Measurements from ENCODE around the gene ULK3. TPM values are rescaled to one million over a fixed set of nuclear protein-coding genes. Genes with fewer than 3 reads are reported as not detected.
"Not testable (repeated sequence)": the region's sequence is repeated elsewhere in the genome, so short reads cannot be mapped to it uniquely, and the experiment has no call there.

ULK3 gene
- 10 to 100 TPM; 49.6 to 54.3 TPM for total RNA-seq

GRCh38 chr15:74842581-74843444 lies at the start of gene ULK3:
TSS of gene ULK3 (minus strand) at chr15:74843156. CDS start at chr15:74843105, 51 bp downstream.
- POLR2A ChIA-PET: interaction anchor here (0.6 to 1.4 kb wide), 4 partner anchors 27 to 214 kb away, joined by 3 to 6 read pairs (median 3); no protein-coding TSS in a partner anchor

DNA sequence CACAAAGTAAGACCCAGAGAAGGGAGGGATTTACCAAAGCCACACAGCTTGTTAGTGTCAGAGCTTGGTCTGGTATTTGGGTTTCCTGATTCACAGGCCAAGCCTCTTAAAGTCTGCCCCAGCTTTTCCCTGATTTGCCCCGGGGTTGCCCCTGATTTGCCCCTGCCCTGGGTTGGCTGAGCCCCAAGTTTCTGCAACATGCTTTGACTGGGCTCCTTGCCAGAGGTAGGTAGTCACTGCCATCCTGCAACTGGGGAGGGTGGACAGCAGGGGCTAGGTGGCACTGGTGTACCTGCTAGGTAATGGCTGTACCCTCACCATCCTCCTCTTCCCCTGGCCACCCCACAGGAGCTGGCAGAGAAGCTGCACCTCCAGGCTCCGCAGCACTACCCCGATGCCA lies 49.4 kb upstream of the ULK3 start:
- POLR2A ChIA-PET: interaction anchor here (0.5 kb wide), 1 partner anchor 13 kb away, joined by 8 read pairs; no protein-coding TSS in a partner anchor
- CTCF ChIA-PET: interaction anchor here (0.6 to 3.7 kb wide), 2 partner anchors 9 to 63 kb away, joined by 3 to 24 read pairs; no protein-coding TSS in a partner anchor

More at GRCh38 chr15:74842581-74843444, at the start of gene ULK3:
- CTCF ChIA-PET: interaction anchor here (0.9 to 2.7 kb wide), 11 partner anchors 12 to 211 kb away, joined by 3 to 16 read pairs (median 4); partner anchors contain the start of gene CPLX3

GRCh38 chr15:74891469-74891868 lies 48.5 kb upstream of the ULK3 start:
- CTCF ChIA-PET: interaction anchor here (0.6 to 3.7 kb wide), 3 partner anchors 10 to 62 kb away, joined by 3 to 24 read pairs (median 7); no protein-coding TSS in a partner anchor
- POLR2A ChIA-PET: interaction anchor here (0.7 kb wide), 1 partner anchor 675 kb away, joined by 3 read pairs; no protein-coding TSS in a partner anchor

- POLR2A ChIA-PET: interaction anchor here (0.6 kb wide), 1 partner anchor 16 kb away, joined by 3 read pairs; the partner anchor contains the start of gene FAM219B
- CTCF ChIA-PET: interaction anchor here (1.2 to 3.7 kb wide), 4 partner anchors 10 to 21 kb away, joined by 5 to 24 read pairs (median 10); no protein-coding TSS in a partner anchor
Observed at GRCh38 chr15:74890665-74890960, 47.7 kb upstream of the ULK3 start.

GRCh38 chr15:74889883-74890664 lies 47.1 kb upstream of the ULK3 start, which contains the start of gene MPI:
TSS of gene MPI (plus strand) at chr15:74890042. CDS start at chr15:74890074, 32 bp downstream.
- CTCF ChIA-PET: interaction anchor here (1.0 to 3.7 kb wide), 5 partner anchors 11 to 258 kb away, joined by 3 to 24 read pairs (median 7); no protein-coding TSS in a partner anchor
- POLR2A ChIA-PET: interaction anchor here (0.5 to 1.1 kb wide), 7 partner anchors 15 to 428 kb away, joined by 3 to 5 read pairs (median 3); partner anchors contain the start of genes FAM219B, RPP25 and SCAMP2

- POLR2A ChIA-PET: interaction anchor here (0.5 to 1.1 kb wide), 6 partner anchors 14 to 427 kb away, joined by 3 to 5 read pairs (median 3); partner anchors contain the start of genes FAM219B, RPP25 and SCAMP2
Observed at GRCh38 chr15:74889390-74889882, 46.5 kb upstream of the ULK3 start.

DNA sequence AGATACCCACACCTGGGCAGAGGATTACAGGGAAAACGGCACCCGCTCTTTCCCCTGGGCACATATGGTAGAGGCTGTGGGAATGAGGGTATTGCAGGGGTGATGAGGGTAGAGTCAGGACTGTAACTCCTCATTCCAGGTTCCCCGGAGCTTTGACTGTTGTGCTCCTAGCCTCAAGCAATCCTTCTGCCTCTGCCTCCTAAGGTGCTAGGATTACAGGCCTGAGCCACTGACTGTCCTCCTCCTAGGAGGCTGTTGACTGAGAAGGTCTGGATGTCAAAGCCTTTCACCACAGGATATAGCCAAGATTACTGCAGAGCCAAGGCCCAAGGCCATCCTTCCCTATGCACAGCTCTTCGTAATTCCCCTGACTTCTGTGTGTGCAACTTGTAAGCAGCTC lies 45.8 kb upstream of the ULK3 start:
- ChIA-PET CTCF (interaction anchor here (0.6 to 2.5 kb wide), 4 partner anchors 13 to 117 kb away, joined by 3 to 14 read pairs (median 5); no protein-coding TSS in a partner anchor), POLR2A (no interaction called here)

More at GRCh38 chr15:74889390-74889882, 46.5 kb upstream of the ULK3 start:
- CTCF ChIA-PET: interaction anchor here (1.0 to 3.7 kb wide), 5 partner anchors 12 to 257 kb away, joined by 3 to 24 read pairs (median 5); no protein-coding TSS in a partner anchor

DNA sequence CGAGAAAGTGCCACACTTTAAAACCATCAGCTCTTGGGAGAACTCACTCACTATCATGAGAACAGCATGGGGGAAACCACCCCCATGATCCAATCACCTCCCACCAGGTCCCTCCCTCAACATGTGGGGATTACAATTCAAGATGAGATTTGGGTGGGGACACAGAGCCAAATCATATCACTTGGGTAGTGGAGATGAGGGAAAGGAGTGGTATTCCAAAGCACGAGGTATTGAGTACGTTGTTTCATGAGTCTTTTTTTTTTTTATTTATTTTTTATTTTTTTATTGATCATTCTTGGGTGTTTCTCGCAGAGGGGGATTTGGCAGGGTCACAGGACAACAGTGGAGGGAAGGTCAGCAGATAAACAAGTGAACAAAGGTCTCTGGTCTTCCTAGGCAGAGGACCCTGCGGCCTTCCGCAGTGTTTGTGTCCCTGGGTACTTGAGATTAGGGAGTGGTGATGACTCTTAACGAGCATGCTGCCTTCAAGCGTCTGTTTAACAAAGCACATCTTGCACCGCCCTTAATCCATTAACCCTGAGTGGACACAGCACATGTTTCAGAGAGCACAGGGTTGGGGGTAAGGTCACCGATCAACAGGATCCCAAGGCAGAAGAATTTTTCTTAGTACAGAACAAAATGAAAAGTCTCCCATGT lies 44.7 kb upstream of the ULK3 start:
- POLR2A ChIA-PET: not testable (repeated sequence)
- CTCF ChIA-PET: interaction anchor here (1.1 kb wide), 1 partner anchor 14 kb away, joined by 5 read pairs; no protein-coding TSS in a partner anchor

GRCh38 chr15:74885461-74885860 lies 42.5 kb upstream of the ULK3 start:
- POLR2A ChIA-PET: interaction anchor here (0.7 kb wide), 1 partner anchor 73 kb away, joined by 3 read pairs; no protein-coding TSS in a partner anchor
- CTCF ChIA-PET: interaction anchor here (1.4 kb wide), 1 partner anchor 11 kb away, joined by 3 read pairs; no protein-coding TSS in a partner anchor

- POLR2A ChIA-PET: no interaction called here
- CTCF ChIA-PET: interaction anchor here (0.6 to 1.4 kb wide), 3 partner anchors 12 to 52 kb away, joined by 3 to 5 read pairs (median 3); no protein-coding TSS in a partner anchor
Observed at GRCh38 chr15:74884428-74885223, 41.7 kb upstream of the ULK3 start.

- ChIA-PET CTCF (interaction anchor here (1.2 to 1.5 kb wide), 3 partner anchors 19 to 114 kb away, joined by 4 to 5 read pairs (median 5); no protein-coding TSS in a partner anchor), POLR2A (no interaction called here)
Observed at GRCh38 chr15:74882528-74882927, 39.6 kb upstream of the ULK3 start.

- POLR2A ChIA-PET: no interaction called here
- CTCF ChIA-PET: interaction anchor here (0.7 kb wide), 1 partner anchor 14 kb away, joined by 3 read pairs; no protein-coding TSS in a partner anchor
Observed at GRCh38 chr15:74878273-74878672, 35.3 kb upstream of the ULK3 start.

DNA sequence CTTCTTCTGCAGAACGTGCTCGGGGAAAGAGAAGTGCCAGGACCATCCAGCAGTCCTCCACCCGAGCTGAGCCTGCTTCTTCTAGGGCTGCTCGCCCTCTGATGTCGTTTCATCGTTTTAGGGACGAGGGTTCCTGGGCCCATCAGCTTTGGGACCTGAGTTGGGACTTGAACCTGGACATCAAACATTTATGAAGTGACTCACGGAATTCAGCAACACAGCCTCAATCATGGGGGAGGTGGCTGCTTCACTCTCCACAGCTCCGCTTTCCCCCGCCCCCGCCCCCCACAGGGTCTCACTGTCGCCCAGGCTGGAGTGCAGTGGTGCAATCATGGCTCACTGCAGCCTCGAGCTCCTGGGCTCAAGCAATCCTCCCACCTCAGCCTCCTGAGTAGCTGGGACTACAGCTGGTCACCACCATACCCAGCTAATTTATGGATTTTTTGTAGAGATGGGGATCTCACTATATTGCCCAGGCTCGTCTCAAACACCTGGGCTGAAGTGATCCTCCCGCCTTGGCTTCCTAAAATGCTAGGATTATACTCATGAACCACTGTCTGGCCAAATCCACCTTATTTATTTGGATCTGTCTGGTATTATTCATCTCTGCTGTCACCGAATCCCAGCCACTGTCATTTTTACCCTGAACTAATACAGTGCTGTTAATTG lies 30.9 kb upstream of the ULK3 start:
- CTCF ChIA-PET: interaction anchor here (0.7 kb wide), 1 partner anchor 320 kb away, joined by 4 read pairs; no protein-coding TSS in a partner anchor
- POLR2A ChIA-PET: interaction anchor here (1.1 kb wide), 1 partner anchor 16 kb away, joined by 4 read pairs; the partner anchor contains the start of gene MPI

GRCh38 chr15:74873036-74873755 lies 30.2 kb upstream of the ULK3 start, which contains the start of gene SCAMP2:
TSS of gene SCAMP2 (minus strand) at chr15:74873365. CDS start at chr15:74873255, 110 bp downstream.
- CTCF ChIA-PET: interaction anchor here (0.6 to 1.3 kb wide), 3 partner anchors 15 to 33 kb away, joined by 3 to 6 read pairs (median 4); partner anchors contain the start of gene FAM219B
- POLR2A ChIA-PET: interaction anchor here (1.1 kb wide), 1 partner anchor 17 kb away, joined by 4 read pairs; the partner anchor contains the start of gene MPI

- CTCF ChIA-PET: interaction anchor here (0.7 to 1.3 kb wide), 2 partner anchors 29 to 34 kb away, joined by 3 to 4 read pairs; partner anchors contain the start of gene FAM219B
- POLR2A ChIA-PET: no interaction called here
Observed at GRCh38 chr15:74872702-74873035, 29.7 kb upstream of the ULK3 start.
